Cardiac muscle cell (in vitro differentiated cells and primary cell): ENCODE results near the gene LSMEM2. TPM values are rescaled to one million over a fixed set of nuclear protein-coding genes. Genes with fewer than 3 reads are reported as not detected.

Experiments
- DNase-seq, 2 donors: peaks; one replicate each; pipeline versions ENCODE4 v3.0.0 to v3.0.0-alpha.2; 2010 to 2017; ENCODE audit warnings: low read depth in 1 of 2, low spot score in 1 of 2
- H3K27ac ChIP-seq: fragments of 200-600 bp; sonication (generic); 2 replicates; pipeline ENCODE4 v1.5.1; 2016
- H3K27me3 ChIP-seq: fragments of 200-600 bp; sonication (generic); 2 replicates; pipeline ENCODE4 v1.6.0; 2016; ENCODE audit warnings: control low read depth
- H3K36me3 ChIP-seq: fragments of 200-600 bp; sonication (generic); 2 replicates; pipeline ENCODE4 v1.5.1; 2016; ENCODE audit warnings: control low read depth
- H3K4me1 ChIP-seq: fragments of 200-600 bp; sonication (generic); 2 replicates; pipeline ENCODE4 v1.8.1; 2017; ENCODE audit warnings: low read depth, mild to moderate bottlenecking, mixed run types
- H3K4me3 ChIP-seq: fragments of 200-600 bp; sonication (generic); 2 replicates; pipeline ENCODE4 v1.5.1; 2016; ENCODE audit warnings: mild to moderate bottlenecking
- H3K9me3 ChIP-seq: fragments of 200-600 bp; sonication (generic); 2 replicates; pipeline ENCODE4 v1.5.1; 2017; ENCODE audit warnings: low read depth, mild to moderate bottlenecking, control low read depth
- polyA plus RNA-seq: library from polyadenylated mRNA; unstranded; fragments of >200 nt; fragmentation: Nextera tagmentation; extraction: Ambion mirVana; gene quantifications from 2 replicates; pipeline ENCODE4 v1.2.1, GENCODE V29; 2016
- total RNA-seq: library from RNA; depleted of rRNA; stranded (reverse); fragments of >200 nt; gene quantifications from 2 replicates; pipeline ENCODE4 v1.2.3, GENCODE V29; 2016
- TF ChIP-seq, protein P1 (sequence below): IDR thresholded peaks from 2 replicates; pipeline ENCODE4 v1.5.1; 2012; ENCODE audit warnings: low read depth, mild to moderate bottlenecking, low read length

The LSMEM2 gene
- total and polyA plus RNA-seq, 2 experiments from 2014 or later = 18.1 to 29.2 TPM

DNA sequence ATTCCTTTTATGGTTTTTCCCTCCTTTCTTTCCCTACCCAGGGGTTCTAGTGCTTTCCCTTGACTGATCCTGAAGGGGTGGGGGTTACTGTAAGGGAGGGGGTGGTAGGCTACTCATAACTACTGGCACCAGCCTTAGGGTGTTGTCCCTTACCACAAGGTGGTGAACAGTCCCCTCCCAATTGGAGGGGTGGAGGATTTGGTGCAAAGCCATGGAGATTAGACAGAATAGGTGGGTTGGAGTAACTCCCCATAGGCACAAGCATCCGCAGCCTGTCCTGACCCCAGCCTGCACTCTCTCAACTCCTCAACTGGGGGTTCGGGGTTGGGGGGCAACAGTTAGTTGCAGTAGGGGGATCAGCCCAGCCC, 46.2 kb downstream of the LSMEM2 start:
- no peak overlapping the region for H3K27ac ChIP-seq

DNA sequence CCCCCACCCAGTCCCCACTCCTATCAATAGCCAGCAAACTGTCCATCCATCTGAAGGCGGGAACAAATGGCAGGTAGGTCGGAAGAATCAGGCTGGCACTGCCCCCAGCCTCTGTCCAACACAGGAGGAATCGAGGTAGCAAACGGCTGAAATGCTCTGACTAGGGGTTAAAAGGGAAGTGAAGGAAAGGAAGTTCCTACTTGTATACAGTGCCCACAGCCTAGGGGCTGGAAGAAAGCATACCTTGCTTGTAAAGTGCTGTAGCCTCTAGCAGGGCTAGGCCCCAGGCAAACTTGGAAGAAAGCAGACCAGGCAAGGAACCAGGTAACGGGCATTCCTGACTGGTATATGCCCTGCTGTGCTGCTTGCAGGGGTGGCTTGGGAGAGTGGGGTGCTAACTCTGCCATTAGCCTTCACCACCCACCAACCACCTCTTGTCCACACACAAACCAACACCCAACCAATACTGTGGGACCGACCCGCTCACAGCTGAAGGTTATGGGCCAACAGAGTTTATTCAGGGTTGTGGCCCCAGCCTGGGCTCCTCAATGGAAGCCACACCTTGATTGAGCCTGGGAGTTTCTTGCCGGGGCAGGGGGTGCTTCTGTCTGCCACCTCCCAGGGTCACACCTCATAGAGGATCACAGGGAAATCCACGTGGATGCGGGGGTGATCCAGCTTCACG, 46.8 kb downstream of the LSMEM2 start:
- TF ChIP-seq, protein P1, sequence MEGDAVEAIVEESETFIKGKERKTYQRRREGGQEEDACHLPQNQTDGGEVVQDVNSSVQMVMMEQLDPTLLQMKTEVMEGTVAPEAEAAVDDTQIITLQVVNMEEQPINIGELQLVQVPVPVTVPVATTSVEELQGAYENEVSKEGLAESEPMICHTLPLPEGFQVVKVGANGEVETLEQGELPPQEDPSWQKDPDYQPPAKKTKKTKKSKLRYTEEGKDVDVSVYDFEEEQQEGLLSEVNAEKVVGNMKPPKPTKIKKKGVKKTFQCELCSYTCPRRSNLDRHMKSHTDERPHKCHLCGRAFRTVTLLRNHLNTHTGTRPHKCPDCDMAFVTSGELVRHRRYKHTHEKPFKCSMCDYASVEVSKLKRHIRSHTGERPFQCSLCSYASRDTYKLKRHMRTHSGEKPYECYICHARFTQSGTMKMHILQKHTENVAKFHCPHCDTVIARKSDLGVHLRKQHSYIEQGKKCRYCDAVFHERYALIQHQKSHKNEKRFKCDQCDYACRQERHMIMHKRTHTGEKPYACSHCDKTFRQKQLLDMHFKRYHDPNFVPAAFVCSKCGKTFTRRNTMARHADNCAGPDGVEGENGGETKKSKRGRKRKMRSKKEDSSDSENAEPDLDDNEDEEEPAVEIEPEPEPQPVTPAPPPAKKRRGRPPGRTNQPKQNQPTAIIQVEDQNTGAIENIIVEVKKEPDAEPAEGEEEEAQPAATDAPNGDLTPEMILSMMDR = no peak
- no peak overlapping the region for H3K4me3 ChIP-seq
- no peaks in the 10 kb centered on the region for H3K27me3 ChIP-seq
- no peak for DNase-seq
- peaks cover 20% of the 10 kb centered on the region for H3K4me1 ChIP-seq
- H3K27ac ChIP-seq = no peak overlapping the region
- H3K9me3 ChIP-seq = no peaks in the 10 kb centered on the region
- peaks cover 15% of the 10 kb centered on the region for H3K36me3 ChIP-seq

More for the DNA sequence above, 46.2 kb downstream of the LSMEM2 start:
- Histone ChIP-seq H3K4me1 (peaks cover 23% of the 10 kb centered on the region), H3K27me3 (no peaks in the 10 kb centered on the region), H3K9me3 (no peaks in the 10 kb centered on the region), H3K36me3 (peaks cover 10% of the 10 kb centered on the region), H3K4me3 (no peak overlapping the region)
- no peak for DNase-seq
- TF ChIP-seq, protein P1 = no peak

DNA sequence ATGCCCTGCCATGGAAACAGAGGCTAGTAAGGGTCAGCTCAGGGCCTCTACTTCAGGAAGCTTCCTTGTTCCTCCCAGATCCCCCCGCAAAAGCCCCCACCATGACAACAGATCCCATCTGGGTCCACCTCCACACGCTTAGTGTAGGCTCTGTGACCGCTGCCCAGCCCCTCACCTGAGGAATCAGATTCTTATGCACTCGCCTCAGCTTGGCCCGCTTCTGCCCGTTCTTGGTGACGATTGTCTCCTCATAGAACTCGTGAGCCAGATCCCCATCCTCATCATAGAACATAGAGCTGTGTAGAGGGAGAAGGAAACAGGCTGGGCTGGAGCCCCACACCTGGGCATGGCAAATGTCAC, 47.3 kb downstream of the LSMEM2 start:
- Histone ChIP-seq H3K9me3 (no peaks in the 10 kb centered on the region), H3K27me3 (no peaks in the 10 kb centered on the region), H3K4me3 (no peak overlapping the region), H3K27ac (no peak overlapping the region), H3K36me3 (peaks cover 20% of the 10 kb centered on the region), H3K4me1 (peaks cover 20% of the 10 kb centered on the region)
- TF ChIP-seq, protein P1 = no peak
- DNase-seq = no peak

DNA sequence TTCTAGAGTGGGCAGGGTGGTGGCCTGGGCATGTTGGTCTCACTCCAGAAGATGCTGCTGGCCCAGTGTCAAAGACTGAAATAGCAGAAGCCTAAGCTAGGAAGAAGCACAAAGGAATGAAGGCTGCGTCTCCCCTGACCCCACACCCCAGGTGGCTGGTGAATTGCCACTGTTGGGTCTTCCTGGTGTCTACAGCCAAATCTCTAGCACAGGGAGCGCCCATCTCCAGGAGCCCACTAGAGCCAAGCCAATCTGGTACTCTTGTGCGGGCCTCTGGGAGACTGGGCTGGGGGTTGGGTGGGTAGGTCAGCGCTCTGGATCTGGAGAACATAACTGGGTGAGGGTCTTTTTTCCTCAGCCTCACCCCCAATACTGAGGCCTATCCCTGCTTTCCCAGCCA, 48.2 kb downstream of the LSMEM2 start:
- H3K27ac ChIP-seq = no peak overlapping the region
- no peak for DNase-seq
- peak overlapping the region; percentile 87 for H3K4me3 ChIP-seq
- H3K9me3 ChIP-seq = no peaks in the 10 kb centered on the region
- peaks cover 17% of the 10 kb centered on the region for H3K4me1 ChIP-seq
- TF ChIP-seq, protein P1 = no peak
- no peaks in the 10 kb centered on the region for H3K27me3 ChIP-seq
- H3K36me3 ChIP-seq = peaks cover 30% of the 10 kb centered on the region

DNA sequence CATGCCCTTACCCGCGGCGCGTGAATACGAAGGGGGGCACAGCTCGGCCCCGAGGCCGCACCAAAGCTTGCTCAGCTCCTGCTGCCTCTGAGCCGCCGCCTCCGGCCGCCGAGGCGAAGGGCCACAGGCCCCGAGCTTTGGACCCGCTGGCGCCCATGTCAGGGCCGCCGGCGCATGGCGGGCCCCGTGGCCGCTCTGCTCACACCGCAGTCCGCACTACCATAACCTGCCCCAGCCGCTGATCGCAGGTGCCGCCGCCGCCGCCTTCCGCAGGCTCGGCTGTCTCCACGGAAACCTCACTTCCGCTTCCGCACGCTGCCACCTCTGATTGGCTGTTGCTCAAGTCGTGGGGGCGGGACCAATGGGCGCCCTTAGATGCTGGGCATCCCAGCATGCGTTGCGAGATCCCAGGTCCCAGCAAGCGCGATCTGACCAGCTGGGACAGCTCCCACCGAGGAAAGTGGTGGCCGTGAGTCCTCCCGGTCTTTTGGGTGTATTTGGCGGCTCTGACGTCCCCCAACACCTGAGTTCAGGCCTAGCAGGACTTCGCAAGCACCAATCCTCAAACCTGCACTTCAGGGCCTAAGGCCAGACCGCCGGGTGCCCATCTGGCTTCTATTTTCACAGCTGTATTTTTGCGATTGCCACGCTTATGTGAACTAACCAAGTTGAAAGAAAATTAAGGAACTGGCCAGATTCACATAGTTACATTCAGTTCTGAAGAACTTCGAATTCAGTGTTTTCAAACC, 49.2 kb downstream of the LSMEM2 start, which contains the start of gene TUSC2:
Gene TUSC2 (minus strand): TSS at position 281 of the 749 bp plus-strand sequence. CDS start 124 bp downstream, at position 157.
- peak; percentile 97 to 100 for DNase-seq
- H3K27ac ChIP-seq = peak within 1 kb of the TSS; percentile 78
- H3K4me1 ChIP-seq = peaks cover 9% of the 10 kb centered on the region
- H3K4me3 ChIP-seq = peak within 1 kb of the TSS; percentile 87
- peaks cover 31% of the 10 kb centered on the region for H3K36me3 ChIP-seq
- no peaks in the 10 kb centered on the region for H3K9me3 ChIP-seq
- TF ChIP-seq, protein P1 = no peak
- no peaks in the 10 kb centered on the region for H3K27me3 ChIP-seq
